Cerebellar nuclear complex (tissue), 1 donor: Measurements from ENCODE around the gene SYP.
"Not testable (repeated sequence)": the region's sequence is repeated elsewhere in the genome, so short reads cannot be mapped to it uniquely, and the experiment has no call there.

Experiments
- DNase-seq, 2 experiments: peaks; one replicate each; lab custom pipeline; 2025; lab: John Stamatoyannopoulos, UW

Gene SYP

DNA sequence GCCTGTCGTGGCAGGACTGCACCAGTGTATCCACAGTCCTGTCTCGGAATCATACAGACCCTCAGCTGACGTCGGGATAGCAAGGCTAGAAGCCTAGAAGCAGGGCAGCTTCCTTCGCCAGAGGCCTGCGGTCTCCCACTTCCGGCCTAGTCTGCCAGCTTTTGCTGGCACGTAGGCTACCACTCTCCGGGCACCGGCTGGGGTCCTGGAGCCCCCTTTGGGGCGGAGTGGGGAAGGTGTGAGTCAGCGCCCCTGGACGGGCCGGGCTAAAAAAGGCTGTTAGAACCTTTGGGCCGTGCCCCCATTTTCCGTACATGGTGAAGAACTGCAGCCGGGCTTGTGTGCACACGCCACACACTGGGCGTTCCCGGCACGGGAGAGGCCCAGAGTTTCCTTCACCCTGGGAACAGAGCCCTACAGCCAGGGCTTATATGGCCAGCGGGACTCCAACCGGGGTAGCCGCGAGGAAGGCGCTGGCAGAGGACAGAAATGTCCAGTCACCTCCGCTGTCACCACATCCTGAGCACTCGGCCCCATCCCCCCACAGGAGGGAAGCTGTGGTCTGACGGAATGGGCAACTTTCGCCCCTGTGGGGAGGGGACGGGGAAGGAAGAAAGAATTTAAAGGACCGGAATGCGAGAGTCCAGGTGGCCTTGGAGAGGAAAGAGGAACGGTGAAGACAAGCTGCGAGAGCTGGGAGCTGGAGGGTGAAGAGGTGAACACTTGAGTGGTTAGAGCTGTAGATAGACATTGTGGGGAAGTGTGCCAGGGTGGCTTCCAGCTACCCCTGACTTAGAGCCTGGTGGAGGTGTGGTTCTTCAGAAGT is 32.9 kb downstream of the SYP start:
- DNase-seq: no peak

DNA sequence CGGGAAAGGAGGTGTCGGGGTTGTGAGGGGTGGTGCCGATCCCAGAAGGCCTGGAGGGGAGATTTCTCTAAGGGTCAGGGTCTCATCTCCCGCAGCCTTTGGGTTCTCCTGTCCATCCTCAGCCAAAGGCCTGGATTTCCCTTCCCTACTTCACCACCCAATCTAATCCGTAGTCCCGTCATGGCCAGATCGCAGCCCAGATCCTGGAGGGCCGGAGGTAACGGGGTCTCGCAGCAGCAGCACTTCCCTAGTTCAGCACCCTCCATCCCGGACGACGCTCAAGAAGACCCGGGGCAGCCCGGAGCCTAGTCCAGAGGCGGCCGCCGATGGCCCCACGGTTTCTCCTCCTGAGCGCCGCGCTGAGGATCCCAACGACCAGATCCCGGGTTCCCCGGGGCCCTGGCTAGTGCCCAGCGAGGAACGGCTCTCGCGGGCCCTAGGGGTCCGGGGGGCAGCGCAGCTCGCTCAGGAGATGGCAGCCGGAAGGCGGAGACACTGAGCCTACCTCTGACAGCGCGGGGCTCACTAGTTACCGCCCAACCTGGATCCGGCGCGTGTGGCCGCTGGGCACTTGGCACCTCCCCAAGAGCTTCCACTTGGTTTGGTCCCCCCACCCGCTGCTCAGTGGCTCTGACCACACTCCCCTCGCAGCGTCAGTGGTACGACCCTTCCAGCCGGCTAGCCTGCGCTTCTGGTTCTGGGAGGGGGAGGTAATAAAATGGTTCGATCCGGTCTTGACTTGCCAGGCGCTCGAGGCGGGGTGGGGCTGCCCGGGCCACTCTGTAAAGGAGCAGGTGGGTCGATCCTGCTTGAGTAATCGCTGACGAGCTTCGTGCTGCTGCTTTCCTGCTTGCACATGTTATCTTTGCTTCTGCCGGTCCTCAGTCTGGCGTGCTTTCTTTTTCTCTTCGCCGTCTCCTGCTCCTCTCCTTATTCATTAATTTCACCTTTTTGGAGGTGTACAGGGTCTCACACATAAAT is 33.8 kb downstream of the SYP start:
- peak; percentile 70 to 78 for DNase-seq

DNA sequence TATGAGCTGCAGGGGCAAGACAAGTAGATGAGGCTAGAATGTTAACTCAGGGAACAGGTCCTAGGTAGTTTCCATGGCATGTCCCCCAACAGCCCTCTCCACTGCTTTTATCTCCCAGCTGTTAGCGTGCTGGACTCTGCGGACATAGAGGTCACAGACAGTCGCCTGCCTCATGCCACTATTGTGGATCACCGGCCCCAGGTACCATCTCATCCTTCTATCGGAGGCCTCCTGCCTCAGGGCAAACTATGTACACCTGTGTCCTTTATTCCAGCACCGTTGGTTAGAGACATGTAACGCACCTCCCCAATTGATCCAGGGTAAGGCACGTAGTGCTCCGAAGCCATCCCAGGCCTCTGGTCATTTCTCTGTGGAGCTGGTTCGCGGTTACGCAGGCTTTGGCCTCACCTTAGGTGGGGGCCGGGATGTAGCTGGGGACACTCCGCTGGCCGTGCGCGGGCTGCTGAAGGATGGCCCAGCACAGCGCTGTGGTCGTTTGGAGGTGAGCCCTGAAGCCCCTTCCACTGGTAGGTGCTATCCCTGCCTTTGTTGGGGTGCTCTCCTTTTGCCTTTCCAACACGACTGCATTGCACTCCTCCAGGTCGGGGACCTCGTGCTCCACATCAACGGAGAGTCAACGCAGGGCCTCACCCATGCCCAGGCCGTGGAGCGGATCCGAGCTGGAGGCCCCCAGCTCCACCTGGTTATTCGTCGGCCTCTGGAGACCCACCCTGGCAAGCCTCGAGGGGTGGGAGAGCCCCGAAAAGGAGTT is 35.2 kb downstream of the SYP start:
- no peak for DNase-seq

DNA sequence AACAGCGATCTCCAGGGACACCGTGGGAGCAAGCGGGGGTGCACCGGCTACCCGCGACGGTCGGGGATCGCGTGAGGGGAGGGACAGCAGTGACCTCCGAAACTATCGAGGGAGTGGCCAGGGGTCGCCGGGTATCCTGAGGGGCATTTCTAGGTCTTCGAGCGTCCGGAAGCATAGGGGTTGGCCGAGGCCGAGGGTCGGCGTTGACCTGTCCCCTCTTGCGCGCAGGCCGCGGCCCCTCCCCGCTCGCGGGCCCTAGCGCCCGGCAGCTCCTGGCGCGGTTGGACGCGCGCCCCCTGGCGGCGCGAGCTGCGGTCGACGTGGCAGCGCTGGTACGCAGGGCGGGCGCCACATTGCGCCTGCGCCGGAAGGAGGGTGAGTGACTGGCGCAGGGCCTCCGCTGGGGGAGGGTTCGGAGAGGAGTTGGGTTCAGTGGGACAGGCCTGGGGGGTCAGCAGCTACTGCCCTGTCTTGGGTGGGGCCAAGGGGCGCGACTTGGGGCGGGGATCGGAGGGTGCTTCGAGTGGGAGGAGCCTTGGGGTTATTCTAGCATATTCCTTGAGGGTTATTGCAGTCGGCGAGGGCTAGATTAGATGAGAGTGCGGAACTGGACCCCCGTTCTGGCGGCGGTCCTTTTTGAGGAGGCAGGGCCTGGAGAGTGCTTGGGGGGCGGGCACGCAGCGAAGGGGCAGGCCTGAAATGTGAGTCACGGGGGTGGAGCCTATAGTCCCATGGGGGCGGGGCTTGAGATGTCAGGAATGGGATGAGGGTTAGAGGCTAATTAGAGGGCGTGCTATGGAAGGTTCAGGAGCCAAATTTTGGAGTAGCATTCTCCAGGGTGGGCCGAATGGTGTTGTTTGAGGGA is 36.2 kb downstream of the SYP start:
- peak in 1 of 2 experiments; percentile 29 for DNase-seq

DNA sequence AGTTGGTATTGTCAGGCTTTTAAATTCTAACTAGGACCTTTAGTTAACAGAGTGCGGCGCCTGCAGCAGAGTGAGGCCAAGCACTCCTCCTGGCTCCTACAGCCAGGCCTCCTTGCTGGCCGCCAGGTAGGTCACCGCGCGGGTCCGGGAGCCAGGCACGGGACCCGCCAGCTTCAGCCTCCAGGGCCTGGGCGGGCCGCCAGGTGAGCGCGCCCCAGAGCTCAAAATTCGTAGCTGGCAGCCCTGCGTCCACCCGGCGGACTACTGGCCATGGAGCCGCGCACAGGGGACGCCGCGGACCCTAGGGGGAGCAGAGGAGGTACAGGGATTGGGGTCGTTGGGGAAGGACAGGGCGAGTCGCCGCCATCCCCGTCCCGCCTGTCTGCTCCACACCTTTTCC is 37.4 kb downstream of the SYP start, which contains the start of gene MAGIX:
MAGIX (plus strand) TSS at position 139 of the 400 bp plus-strand sequence; CDS start at position 271, 132 bp downstream.
- DNase-seq: no peak

DNA sequence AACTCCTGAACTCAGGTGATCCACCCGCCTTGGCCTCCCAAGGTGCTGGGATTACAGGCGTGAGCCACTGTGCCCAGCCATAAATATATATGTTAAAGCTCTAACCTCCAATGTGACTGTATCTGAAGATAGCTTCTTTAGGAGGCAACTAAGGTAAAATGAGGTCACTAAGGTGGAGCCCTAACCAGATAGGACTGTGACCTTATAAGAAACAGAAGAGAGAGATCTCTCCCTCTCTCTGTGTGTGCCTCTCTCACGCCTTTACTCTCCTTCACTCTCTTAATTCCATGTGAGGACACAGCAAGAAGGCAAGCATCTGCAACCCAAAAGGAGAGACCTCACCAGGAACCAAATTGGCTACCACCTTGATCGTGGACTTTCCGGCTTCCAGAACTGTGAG is 38.4 kb downstream of the SYP start:
- DNase-seq: no peak

DNA sequence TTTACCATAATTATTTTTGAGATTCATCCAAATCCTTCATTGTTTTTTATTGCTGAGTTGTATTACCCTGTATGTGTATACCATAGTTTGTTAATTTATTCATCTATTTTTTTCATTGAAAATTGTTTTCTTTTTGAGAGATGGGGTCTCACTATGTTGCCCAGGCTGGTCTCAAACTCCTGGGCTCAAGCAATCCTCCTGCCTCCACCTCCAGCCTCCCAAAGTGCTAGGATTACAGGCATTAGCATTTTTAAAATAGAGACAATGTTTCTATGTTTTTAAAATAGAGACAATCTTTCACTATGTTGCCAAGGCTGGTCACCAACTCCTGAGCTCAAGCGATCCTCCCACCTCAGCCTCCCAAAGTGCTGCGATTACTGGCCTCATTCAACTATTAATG is 39.1 kb downstream of the SYP start:
- DNase-seq: no peak

DNA sequence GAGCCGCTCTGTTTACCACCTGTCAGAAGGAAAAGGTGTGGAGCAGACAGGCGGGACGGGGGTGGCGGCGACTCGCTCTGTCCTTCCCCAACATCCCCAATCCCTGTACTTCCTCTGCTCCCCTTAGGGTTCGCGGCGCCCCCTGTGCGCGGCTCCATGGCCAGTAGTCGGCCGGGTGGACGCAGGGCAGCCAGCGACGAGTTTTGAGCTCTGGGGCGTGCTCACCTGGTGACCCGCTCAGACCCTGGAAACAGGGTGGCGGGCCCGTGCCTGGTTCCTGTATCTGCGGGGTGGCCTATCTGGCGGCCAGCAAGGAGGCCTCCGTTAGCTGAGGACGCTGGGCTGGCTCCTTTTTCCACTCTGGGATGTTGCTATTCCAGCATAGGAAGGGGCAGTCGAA is 42.8 kb downstream of the SYP start:
- no peak for DNase-seq

DNA sequence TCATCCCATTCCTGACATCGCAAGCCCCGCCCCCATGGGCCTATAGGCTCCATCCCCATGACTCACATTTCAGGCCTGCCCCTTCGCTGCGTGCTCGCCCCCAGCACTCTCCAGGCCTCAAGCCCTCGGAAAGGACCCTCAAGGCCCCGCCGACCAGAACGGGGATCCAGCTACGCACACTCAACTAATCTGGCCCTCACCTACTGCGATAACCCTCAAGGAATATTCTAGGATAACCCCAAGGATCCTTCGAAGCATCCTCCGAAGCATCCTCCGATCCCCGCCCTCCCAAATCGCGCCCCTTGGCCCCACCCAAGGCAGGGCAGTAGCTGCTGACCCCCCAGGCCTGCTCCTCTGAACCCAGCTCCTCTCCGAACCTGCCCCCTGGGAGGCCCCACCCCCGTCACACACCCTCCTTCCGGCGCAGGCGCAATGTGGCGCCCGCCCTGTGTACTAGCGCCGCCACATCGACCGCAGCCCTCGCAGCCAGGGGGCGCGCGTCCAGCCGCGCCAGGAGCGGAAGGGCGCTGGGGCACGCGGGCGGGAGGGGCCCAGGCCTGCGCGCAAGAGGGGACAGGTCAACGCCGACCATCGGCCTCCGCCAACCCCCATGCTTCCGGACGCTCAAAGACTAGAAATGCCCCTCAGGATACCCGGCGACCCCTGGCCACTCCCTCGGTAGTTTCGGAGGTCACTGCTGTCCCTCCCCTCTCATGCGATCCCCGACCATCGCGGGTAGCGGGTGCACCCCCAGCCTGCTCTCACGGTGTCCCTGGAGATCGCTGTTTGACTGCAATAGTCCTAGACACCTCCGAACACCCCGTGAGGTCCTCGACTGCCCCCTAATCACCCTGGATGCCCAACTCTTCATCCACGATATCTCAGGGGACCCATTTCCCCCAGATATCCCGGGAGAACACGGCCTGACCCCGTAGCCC is 43.8 kb downstream of the SYP start:
- peak in 1 of 2 experiments; percentile 41 for DNase-seq

DNA sequence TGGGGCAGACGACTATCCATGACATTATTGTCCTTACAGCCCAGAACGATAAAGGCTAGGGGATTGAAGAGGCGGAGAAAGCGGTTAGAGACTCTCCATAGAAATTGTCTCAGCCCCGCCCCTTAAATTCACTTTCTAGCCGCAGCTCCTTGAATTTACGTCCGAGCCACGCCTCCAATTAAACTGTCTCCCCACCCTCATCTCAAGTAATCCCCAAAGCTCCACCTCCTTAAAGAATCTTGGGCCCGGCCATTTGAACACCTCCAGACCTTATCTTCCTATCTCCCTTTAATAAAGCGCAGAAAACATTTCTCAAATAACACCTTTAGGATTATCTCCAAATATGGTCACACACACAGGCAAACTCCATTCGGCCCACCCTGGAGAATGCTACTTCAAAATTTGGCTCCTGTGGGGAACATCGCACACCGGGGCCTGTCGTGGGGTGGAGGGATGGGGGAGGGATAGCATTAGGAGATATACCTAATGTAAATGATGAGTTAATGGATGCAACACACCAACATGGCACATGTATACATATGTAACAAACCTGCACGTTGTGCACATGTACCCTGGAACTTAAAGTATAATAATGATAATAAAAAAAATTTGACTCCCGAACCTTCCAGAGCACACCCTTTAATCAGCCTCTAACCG is 44.6 kb downstream of the SYP start:
- DNase-seq: peak in 1 of 2 experiments; percentile 6

DNA sequence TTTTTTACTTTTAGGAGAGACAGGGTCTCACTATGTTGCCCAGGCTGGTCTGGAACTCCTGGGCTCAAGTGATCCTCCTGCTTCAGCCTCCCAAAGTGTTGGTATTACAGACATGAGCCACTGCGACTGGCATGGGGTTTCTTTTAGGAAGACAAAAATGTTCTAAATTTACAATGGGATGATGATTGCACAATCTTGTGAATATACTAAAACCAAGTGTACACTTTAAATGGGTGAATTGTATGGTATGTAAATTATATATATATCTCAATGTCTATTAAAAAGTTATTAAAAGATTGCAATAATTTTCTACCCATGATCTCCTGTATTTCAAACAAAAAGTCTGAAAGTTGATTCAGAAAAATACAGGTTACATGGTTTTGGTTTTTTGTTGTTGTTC is 46.5 kb downstream of the SYP start:
- DNase-seq: no peak

DNA sequence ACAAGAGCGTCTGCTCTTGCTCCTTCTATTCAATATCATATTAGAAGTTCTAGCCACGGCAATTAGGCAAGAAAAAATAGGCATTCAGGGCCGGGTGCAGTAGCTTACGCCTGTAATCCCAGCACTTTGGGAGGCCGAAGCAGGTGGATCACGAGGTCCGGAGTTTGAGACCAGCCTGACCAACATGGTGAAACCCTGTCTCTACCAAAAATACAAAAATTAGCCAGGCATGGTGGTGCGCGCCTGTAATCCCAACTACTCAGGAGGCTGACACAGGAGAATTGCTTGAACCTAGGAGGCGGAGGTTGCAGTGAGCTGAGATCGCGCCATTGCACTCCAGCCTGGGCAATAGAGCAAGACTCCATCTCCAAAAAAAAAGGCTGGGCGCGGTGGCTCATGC is 50.7 kb downstream of the SYP start:
- not testable (repeated sequence) for DNase-seq

DNA sequence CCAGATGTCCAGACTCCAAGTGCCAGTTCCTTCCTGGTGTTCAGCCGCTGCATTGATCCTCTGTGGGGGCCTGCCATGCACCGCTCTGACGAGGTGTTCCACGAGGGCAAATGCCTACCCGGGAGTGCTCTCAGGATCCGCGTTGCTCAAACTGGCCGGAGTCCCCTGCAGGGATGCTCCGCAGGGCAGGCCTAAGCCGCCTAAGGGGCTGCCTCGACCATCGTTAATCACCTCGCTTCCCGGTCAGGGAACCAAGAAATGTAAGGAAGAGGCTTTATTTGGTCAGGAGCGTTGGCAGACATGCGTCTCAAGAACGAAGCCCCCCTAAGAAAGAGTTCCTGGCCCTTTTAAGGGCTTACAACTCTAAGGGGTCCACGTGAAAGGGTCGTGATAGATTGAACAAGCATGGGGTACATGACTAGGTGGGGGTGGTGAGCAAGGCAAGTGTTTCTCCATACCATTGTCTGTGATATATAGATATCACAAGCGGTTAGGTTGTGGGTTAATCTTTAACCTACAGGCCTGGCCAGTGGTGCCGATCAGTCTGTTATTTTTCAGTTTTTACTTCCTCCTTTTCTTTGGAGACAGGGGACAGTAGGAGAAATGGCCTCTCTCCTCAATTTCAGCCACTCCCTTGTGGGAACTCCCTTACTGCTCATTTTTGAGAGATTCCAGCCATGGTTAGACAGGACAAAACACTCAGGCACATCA is 51.4 kb downstream of the SYP start:
- DNase-seq: not testable (repeated sequence)

DNA sequence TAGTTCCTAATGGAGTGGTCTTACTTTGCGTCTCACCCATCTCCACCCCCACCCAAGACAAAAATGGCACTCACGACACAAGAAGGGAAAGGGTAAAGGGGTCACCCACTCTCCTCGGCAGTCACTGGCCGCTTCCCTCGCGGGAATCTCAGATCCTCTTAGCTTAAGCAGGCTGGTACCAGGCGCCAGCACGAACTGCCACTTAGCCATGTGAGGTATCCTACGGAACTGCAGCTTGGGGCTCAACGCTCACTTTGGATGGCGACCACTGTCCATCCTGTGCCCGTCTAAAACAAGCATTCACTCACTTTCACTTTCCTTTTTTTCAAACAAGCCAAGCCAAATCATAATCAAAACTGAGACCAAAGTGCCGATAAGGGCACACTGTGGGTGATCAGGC is 52.1 kb downstream of the SYP start:
- DNase-seq: no peak

DNA sequence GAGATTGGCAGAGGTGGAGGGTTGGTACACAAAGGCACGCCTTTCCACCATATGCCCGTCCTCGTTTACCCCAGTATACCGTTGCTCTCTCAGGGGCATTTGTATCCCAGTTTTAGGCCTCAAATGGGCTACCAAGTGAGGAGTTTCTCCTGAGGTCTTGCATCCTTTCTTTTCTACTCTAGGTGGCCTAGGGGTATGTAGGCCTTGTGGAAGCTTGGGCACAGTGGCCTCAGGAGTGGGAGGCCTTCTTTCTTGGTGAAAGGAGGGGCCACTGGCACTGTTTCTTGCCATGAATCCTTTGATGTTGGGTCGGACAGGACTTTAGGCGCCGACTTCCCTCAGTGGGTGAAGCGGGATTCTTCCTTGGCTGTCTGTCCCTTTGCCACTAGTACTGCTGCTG is 52.7 kb downstream of the SYP start:
- no peak for DNase-seq

DNA sequence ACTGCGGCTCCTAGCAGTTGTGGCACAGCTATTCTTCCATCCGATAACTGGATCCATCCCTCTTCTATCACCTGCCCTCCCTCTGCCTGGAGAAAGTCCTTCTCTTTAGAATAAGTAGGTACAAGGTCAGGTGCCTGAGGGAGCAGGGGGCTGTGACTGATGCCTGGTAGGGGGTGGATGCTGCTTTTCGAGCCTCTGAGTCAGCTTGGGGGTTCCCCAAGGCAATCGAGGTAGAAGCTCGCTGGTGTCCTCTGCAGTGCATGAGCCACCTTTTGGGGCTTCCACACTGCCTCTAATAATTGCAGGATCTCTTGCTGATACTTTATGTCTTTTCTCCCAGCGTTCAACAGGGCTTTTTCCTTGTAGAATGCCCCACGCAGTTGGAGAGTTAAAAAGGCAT is 56.8 kb downstream of the SYP start:
- DNase-seq: not testable (repeated sequence)

DNA sequence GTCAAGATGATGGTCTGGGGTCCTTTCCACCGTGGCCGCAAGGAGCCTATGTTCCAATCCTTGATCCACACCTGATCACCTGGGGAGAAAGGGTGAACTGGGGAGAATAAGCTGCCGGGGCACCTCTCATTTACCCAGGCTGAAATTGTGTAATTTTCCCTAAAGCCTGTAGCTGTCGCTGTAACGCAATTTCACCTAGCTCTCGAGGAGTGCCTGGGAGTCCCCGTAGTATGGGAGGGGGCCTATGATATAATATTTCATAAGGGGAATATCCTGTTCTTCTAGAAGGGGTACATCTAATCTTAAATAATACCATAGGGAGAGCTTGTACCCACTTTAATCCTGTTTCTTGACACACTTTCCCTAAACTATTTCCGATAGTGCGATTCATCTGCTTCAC is 57.7 kb downstream of the SYP start:
- DNase-seq: not testable (repeated sequence)

DNA sequence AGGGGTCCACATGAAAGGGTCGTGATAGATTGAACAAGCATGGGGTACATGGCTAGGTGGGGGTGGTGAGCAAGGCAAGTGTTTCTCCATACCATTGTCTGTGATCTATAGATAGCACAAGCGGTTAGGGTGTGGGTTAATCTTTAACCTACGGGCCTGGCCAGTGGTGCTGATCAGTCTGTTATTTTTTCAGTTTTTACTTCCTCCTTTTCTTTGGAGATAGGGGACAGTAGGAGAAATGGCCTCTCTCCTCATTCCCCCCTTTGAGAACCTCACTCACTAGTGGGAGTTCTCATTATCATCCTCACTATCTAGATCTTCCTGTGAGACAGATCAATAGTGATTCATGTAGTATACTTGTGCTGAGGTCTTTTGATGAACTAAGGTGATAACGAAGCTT is 60.3 kb downstream of the SYP start:
- no peak for DNase-seq
